ENCODE results near the gene GNAZ.

DNA sequence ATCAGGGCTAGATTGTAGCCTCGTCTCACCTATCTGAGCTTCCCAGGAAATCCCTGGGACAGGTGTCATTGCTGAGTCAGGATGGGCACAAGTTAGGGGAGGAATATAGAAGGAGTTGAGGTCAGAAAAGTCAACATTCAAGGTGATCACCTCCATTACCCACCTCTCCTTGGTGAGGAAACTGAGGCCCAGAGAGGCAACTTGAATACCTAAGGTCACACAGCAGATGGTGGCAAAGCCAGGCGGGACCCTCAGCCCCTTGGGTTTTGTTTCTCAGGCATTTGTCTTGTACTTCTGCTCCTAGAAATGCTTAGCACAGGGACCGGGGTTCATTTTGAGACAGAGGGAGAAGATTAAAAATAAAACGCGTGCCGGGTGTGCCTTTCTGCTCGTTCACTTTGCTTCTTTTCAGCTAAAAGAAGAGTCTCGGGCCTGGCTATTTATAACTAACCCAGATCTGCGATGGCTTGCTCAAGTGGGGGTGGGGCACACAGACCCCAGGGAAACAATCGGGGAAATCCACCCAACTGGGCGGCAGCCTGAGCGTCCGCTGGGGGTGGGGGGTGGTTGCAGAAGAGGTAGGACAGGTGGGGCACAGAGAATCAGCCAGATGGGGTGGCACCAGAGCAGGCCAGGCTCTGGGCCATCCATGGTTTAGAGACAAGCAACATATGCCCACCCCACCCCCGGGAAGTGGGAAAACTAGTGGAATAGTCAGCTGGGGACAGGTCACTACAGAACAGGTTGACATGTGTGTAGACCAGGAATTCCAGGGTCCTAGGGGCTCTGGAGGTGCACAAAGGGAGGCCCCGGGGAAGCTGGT lies 3.9 kb upstream of the GNAZ start:
- no peak for TF ChIP-seq BHLHE40 (IDR thresholded peaks at IDR 0.05; ENCODE audit: borderline replicate concordance)
- TF ChIP-seq FOXM1 (IDR thresholded peaks at IDR 0.05; ENCODE audit: borderline replicate concordance) = no peak
- no peak for TF ChIP-seq SP1 (IDR thresholded peaks at IDR 0.05)

Measured in HEK293T (cell line).